T47D (cell line): Measurements from ENCODE around the gene MAP3K20.

Experiments used
- DNase-seq, 2 experiments: peaks; one replicate each; pipeline versions ENCODE4 v3.0.0 to v3.0.0-alpha.2; 2011 to 2012; ENCODE audit warnings: low read depth in 1 of 2, low spot score in 1 of 2
- JUND ChIP-seq: IDR thresholded peaks from 2 replicates; pipeline ENCODE4 v1.6.1; 2012; ENCODE audit warnings: low read depth
- in situ Hi-C: cut with HindIII; loops from 2 replicates; pipeline ENCODE4 v1.10.0; 2016; ENCODE audit warnings: low sequenced_read_pairs, low pct_unique_long_range_greater_than_20kb

MAP3K20 gene

DNA sequence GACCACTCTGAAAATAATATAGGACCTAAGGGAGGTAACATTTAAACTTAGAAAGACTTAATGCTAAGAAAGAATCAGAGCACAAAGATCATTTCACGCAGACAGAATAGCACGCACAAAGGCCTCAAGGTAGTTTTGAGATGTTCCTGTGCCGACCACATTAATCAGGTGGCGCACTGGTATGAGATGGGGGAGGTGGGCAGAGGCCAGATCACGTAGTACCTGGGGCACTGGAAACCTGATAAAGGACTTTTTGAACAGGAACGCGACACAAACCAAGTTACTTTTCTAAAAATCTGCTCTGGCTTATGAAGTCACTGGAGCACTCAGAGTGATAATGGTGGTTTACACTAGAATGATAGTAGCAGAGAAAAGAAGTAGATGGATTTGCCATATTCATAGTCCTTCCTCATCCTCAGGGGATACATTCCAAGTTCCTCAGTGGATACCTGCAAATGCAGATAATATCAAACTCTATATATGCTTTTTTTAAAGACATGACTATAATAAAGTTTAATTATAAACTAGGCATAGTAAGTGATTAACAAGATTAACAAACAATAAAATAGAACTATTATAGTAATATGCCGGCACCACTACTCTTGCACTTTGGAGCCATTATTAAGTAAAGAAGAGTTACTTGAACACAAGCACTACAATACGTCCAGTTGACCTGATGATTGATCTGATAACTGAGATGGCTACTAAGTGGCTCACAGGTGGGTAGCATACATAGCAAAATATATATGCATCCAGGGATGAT, 236.4 kb downstream of the MAP3K20 start:
- DNase-seq, result no peak
- in situ Hi-C loops, result no loop called here
- TF ChIP-seq JUND, result no peak
